IMR-90 (cell line): ENCODE data around the gene TMEM101. TPM values are rescaled to one million over a fixed set of nuclear protein-coding genes. Genes with fewer than 3 reads are reported as not detected.

Experiments
- ATAC-seq: fragments of 200-7000 bp; cut with Tn5 transposase; 2 replicates; pipeline ENCODE4 v1.9.1; 2020; ENCODE audit warnings: low read depth, mild to moderate bottlenecking, moderate library complexity
- BruUV-seq: library from RNA; stranded (reverse); fragments of 400-500 nt; replicated peaks from 2 replicates; lab custom pipeline; 2021; lab: Mats Ljungman, UMichigan
- CTCF ChIA-PET: fragments of 300-600 bp; formaldehyde crosslinking; extraction: SDS; loops from one replicate; lab custom pipeline; 2021; ENCODE audit warnings: antibody characterized with exemption; lab: Yijun Ruan, JAX
- POLR2A ChIA-PET: fragments of 300-600 bp; sonication (Branson Sonifier 250); formaldehyde crosslinking; loops from one replicate; lab custom pipeline; 2022; ENCODE audit warnings: antibody characterized with exemption; ENCODE audit not compliant: unreplicated experiment; lab: Charles Lee
- DNase-seq: peaks from one replicate; pipeline ENCODE4 v3.0.0; 2013
- H2AFZ ChIP-seq: replicated peaks from 2 replicates; pipeline ENCODE3; 2013; ENCODE audit warnings: low read length, mild to moderate bottlenecking; ENCODE audit not compliant: poor library complexity
- H2AK5ac ChIP-seq: 2 replicates; pipeline ENCODE4 v1.6.1; 2013; ENCODE audit warnings: low read depth, low read length, inconsistent platforms
- H2AK9ac ChIP-seq: replicated peaks from 2 replicates; pipeline ENCODE3; 2013; ENCODE audit warnings: mild to moderate bottlenecking, low read depth, low read length, moderate library complexity; ENCODE audit not compliant: poor library complexity
- H2BK120ac ChIP-seq: 2 replicates; pipeline ENCODE4 v1.6.1; 2013; ENCODE audit warnings: low read depth, low read length, inconsistent platforms
- H2BK15ac ChIP-seq: 3 replicates; pipeline ENCODE4 v1.6.1; 2013; ENCODE audit warnings: low read depth, low read length, inconsistent platforms
- H2BK20ac ChIP-seq: 2 replicates; pipeline ENCODE4 v1.6.1; 2013; ENCODE audit warnings: low read depth, mild to moderate bottlenecking, inconsistent platforms, low read length, moderate library complexity
- H2BK5ac ChIP-seq: 2 replicates; pipeline ENCODE4 v1.6.1; 2013; ENCODE audit warnings: mild to moderate bottlenecking, low read depth, low read length, inconsistent platforms; ENCODE audit not compliant: poor library complexity, severe bottlenecking
- H3K14ac ChIP-seq: replicated peaks from 2 replicates; pipeline ENCODE4 v1.6.1; 2013; ENCODE audit warnings: low read depth, low read length, inconsistent platforms
- H3K18ac ChIP-seq: 2 replicates; pipeline ENCODE4 v1.6.1; 2013; ENCODE audit warnings: low read depth, low read length, control low read depth
- H3K23ac ChIP-seq: 2 replicates; pipeline ENCODE4 v1.6.1; 2013; ENCODE audit warnings: low read depth, low read length, inconsistent platforms
- H3K27ac ChIP-seq: 2 replicates; pipeline ENCODE4 v1.5.1; 2013; ENCODE audit warnings: mild to moderate bottlenecking, control low read depth, low read length; ENCODE audit not compliant: insufficient read depth
- H3K27me3 ChIP-seq: 2 replicates; pipeline ENCODE4 v1.6.1; 2013; ENCODE audit warnings: low read length; ENCODE audit not compliant: control insufficient read depth, insufficient read depth
- H3K36me3 ChIP-seq: 2 replicates; pipeline ENCODE4 v1.6.1; 2013; ENCODE audit warnings: low read length, mixed read lengths; ENCODE audit not compliant: control insufficient read depth, insufficient read depth
- H3K4ac ChIP-seq: 2 replicates; pipeline ENCODE4 v1.6.1; 2013; ENCODE audit warnings: low read depth, low read length, inconsistent platforms
- H3K4me1 ChIP-seq: 2 replicates; pipeline ENCODE4 v1.6.1; 2013; ENCODE audit warnings: low read length, mixed read lengths; ENCODE audit not compliant: control insufficient read depth, insufficient read depth
- H3K4me2 ChIP-seq: 2 replicates; pipeline ENCODE4 v1.6.1; 2013; ENCODE audit warnings: low read depth, mild to moderate bottlenecking, control low read depth, low read length, moderate library complexity
- H3K4me3 ChIP-seq: 2 replicates; pipeline ENCODE4 v1.5.1; 2013; ENCODE audit warnings: low read depth, mild to moderate bottlenecking, control low read depth, low read length, moderate library complexity; ENCODE audit not compliant: insufficient read depth
- H3K56ac ChIP-seq: 2 replicates; pipeline ENCODE4 v1.6.1; 2013; ENCODE audit warnings: low read length, inconsistent platforms; ENCODE audit not compliant: insufficient read depth; ENCODE audit errors: extremely low read depth
- H3K79me1 ChIP-seq, 2 experiments: 2 replicates each; pipeline ENCODE4 v1.6.1; 2013; ENCODE audit warnings: low read length in 2 of 2, inconsistent platforms in 1 of 2, low read depth in 1 of 2
- H3K9ac ChIP-seq: 2 replicates; pipeline ENCODE4 v1.6.1; 2013; ENCODE audit warnings: low read depth, low read length, control low read depth
- H3K9me1 ChIP-seq: 2 replicates; pipeline ENCODE4 v1.6.1; 2013; ENCODE audit warnings: low read length, inconsistent platforms; ENCODE audit not compliant: insufficient read depth
- H3K9me3 ChIP-seq: 2 replicates; pipeline ENCODE4 v1.6.1; 2013; ENCODE audit warnings: low read length; ENCODE audit not compliant: control insufficient read depth, insufficient read depth
- H4K20me1 ChIP-seq: 2 replicates; pipeline ENCODE4 v1.6.1; 2013; ENCODE audit warnings: low read length, inconsistent platforms; ENCODE audit not compliant: insufficient read depth
- H4K5ac ChIP-seq: 2 replicates; pipeline ENCODE4 v1.6.1; 2013; ENCODE audit warnings: mild to moderate bottlenecking, low read depth, low read length, control low read depth
- H4K8ac ChIP-seq, 2 experiments: 2 replicates each; pipeline ENCODE4 v1.6.1; 2013; ENCODE audit warnings: low read depth in 2 of 2, low read length in 2 of 2, control low read depth in 1 of 2, inconsistent platforms in 1 of 2
- H4K91ac ChIP-seq: 2 replicates; pipeline ENCODE4 v1.6.1; 2013; ENCODE audit warnings: low read depth, low read length, inconsistent platforms; ENCODE audit not compliant: insufficient read depth
- BHLHE40 ChIP-seq: fragments of 150-350 bp; IDR thresholded peaks from 2 replicates; pipeline ENCODE4 v1.6.1; 2016; ENCODE audit warnings: mild to moderate bottlenecking, low read depth, low read length
- CEBPB ChIP-seq: IDR thresholded peaks from 2 replicates; pipeline ENCODE4 v1.6.1; 2012; ENCODE audit warnings: low read depth, low read length, improper control_type of control experiment
- ELK1 ChIP-seq: fragments of 150-350 bp; IDR thresholded peaks from 2 replicates; pipeline ENCODE4 v1.6.1; 2016; ENCODE audit warnings: low read depth, mild to moderate bottlenecking, low read length, moderate library complexity, borderline replicate concordance
- FOS ChIP-seq: fragments of 150-350 bp; IDR thresholded peaks from 2 replicates; pipeline ENCODE4 v1.6.1; 2016; ENCODE audit warnings: low read depth, low read length
- NFE2L2 ChIP-seq: fragments of 150-350 bp; IDR thresholded peaks from 2 replicates; pipeline ENCODE4 v1.6.1; 2016; ENCODE audit warnings: low read depth, mild to moderate bottlenecking, low read length
- RCOR1 ChIP-seq: IDR thresholded peaks from 2 replicates; pipeline ENCODE4 v1.6.1; 2012; ENCODE audit warnings: mild to moderate bottlenecking, low read length, improper control_type of control experiment; ENCODE audit not compliant: insufficient replicate concordance
- RFX5 ChIP-seq: IDR thresholded peaks from 2 replicates; pipeline ENCODE4 v1.8.0; 2012; ENCODE audit warnings: low read depth, mild to moderate bottlenecking, low read length, moderate library complexity
- SMC3 ChIP-seq: fragments of 150-350 bp; IDR thresholded peaks from 2 replicates; pipeline ENCODE4 v1.6.1; 2016; ENCODE audit warnings: low read depth, mild to moderate bottlenecking, antibody characterized with exemption, low read length, moderate library complexity
- WGBS, 2 experiments: methylation state at CpG; one replicate each; pipeline versions ENCODE4 v1.1.5 to v1.1.7; 2013; ENCODE audit warnings: missing lambda C conversion rate in 2 of 2; ENCODE audit not compliant: insufficient read length in 1 of 2; ENCODE audit errors: extremely low coverage in 2 of 2; 5-methylcytosine and 5-hydroxymethylcytosine counted together
- dilution Hi-C: fragments of 300-500 bp; cut with HindIII; formaldehyde crosslinking; loops from one replicate; pipeline ENCODE4 v1.14.3; 2018; ENCODE audit warnings: low sequenced_read_pairs; ENCODE audit not compliant: unreplicated experiment
- in situ Hi-C: fragments of 300-500 bp; cut with MboI; formaldehyde crosslinking; loops from 3 replicates; pipeline ENCODE4 v1.14.3; 2019; ENCODE audit warnings: low sequenced_read_pairs, inconsistent platforms, mixed read lengths
- intact Hi-C: fragments of 100-400 bp; cut with micrococcal nuclease; formaldehyde crosslinking; loops from 2 replicates; pipeline ENCODE4 v1.10.0; 2022
- polyA plus RNA-seq, 3 experiments: library from polyadenylated mRNA; depleted of rRNA; stranded (reverse); fragments of >200 nt; gene quantifications; 2 replicates each; pipeline ENCODE4 v1.2.3, GENCODE V29; 2012; ENCODE audit warnings: low replicate concordance in 1 of 3
- total RNA-seq: library from RNA; depleted of rRNA; stranded (reverse); fragments of >200 nt; gene quantifications from 2 replicates; pipeline ENCODE4 v1.2.3, GENCODE V29; 2012
- TF ChIP-seq, protein P1 (sequence below): fragments of 150-350 bp; IDR thresholded peaks from 2 replicates; pipeline ENCODE4 v1.6.1; 2017; ENCODE audit warnings: mild to moderate bottlenecking, antibody characterized with exemption, low read length, low read depth

The TMEM101 gene
- total and polyA plus RNA-seq, 2 of the 4 experiments (the other 2 are of a cell fraction), result 30.7 to 36.6 TPM

DNA sequence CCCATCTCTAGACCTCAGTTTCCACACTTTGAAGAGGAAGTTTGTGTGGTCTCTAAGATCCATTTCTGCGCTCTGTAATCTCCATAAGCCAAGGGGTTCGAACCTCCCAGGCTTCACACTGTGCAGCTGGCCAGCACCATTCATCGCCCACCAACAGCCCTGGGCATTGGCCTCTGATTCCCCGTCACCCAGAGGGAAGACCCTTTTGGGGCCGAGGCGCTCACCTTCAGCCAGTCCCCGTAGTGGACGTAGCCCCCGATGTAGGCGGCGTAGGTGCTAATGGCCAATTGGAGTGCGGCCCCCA is 678 bp downstream of the TMEM101 start:
- POLR2A ChIA-PET, result interaction anchor here (0.8 kb wide), 1 partner anchor 16 kb away, joined by 4 read pairs; no protein-coding TSS in a partner anchor
- H2AFZ ChIP-seq, result peak overlapping the region; percentile 97
- in situ Hi-C loops (no loop called here), intact Hi-C loops (no loop called here), dilution Hi-C loops (no loop called here)
- H3K23ac ChIP-seq, result peak overlapping the region; percentile 89
- peaks cover 9 to 48% of the 10 kb centered on the region in 2 experiments for H3K79me1 ChIP-seq
- H3K14ac ChIP-seq, result peak overlapping the region; percentile 98
- no peak overlapping the region for H3K18ac ChIP-seq
- CTCF ChIA-PET, result no interaction called here
- no peak overlapping the region for H2BK120ac ChIP-seq
- H2AK5ac ChIP-seq, result peak overlapping the region; percentile 92
- H3K27me3 ChIP-seq, result no peaks in the 10 kb centered on the region
- no peak overlapping the region for H2BK20ac ChIP-seq
- H3K4ac ChIP-seq, result peak overlapping the region; percentile 94
- H3K56ac ChIP-seq, result 0 out of 2 replicates have a peak overlapping the region, but pooled peaks have one; percentile 72
- peak overlapping the region; percentile 76 to 97; a peak in 3 of 4 replicates for H4K8ac ChIP-seq
- ATAC-seq (no peak; the same call in 1 of the 2 replicates), DNase-seq (no peak)
- BruUV-seq, result no TSS peak
- H4K5ac ChIP-seq, result no peak overlapping the region
- no peak overlapping the region for H2BK15ac ChIP-seq
- H3K4me2 ChIP-seq, result peak overlapping the region; percentile 70
- WGBS, 2 experiments, result 3% methylated on average over 11 of the region's 12 CpGs; no CpG with 5 or more reads in 1 of the 2 experiments
- H2BK5ac ChIP-seq, result no peak overlapping the region
- peak overlapping the region; percentile 99 for H2AK9ac ChIP-seq
- H3K36me3 ChIP-seq, result no peaks in the 10 kb centered on the region; the same call in 1 of the 2 replicates
- H4K91ac ChIP-seq, result peak overlapping the region; percentile 70
- H3K9me1 ChIP-seq, result peaks cover 8% of the 10 kb centered on the region
- H3K27ac ChIP-seq, result peak overlapping the region; percentile 80; the same call in 1 of the 2 replicates
- no peaks in the 10 kb centered on the region for H4K20me1 ChIP-seq
- no peaks in the 10 kb centered on the region for H3K9me3 ChIP-seq
- H3K4me1 ChIP-seq, result peaks cover 13% of the 10 kb centered on the region; the same call in 1 of the 2 replicates
- TF ChIP-seq FOS, result no peak
- no peak for TF ChIP-seq NFE2L2
- no peak for TF ChIP-seq RFX5
- no peak for TF ChIP-seq SMC3
- no peak for TF ChIP-seq ELK1
- TF ChIP-seq RCOR1, result no peak
- TF ChIP-seq, protein P1, sequence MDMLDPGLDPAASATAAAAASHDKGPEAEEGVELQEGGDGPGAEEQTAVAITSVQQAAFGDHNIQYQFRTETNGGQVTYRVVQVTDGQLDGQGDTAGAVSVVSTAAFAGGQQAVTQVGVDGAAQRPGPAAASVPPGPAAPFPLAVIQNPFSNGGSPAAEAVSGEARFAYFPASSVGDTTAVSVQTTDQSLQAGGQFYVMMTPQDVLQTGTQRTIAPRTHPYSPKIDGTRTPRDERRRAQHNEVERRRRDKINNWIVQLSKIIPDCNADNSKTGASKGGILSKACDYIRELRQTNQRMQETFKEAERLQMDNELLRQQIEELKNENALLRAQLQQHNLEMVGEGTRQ, result no peak
- TF ChIP-seq BHLHE40, result no peak
- no peak for TF ChIP-seq CEBPB
- peak overlapping the region; percentile 90 for H3K9ac ChIP-seq
- peak overlapping the region; percentile 73 for H3K4me3 ChIP-seq
